HG03457 (cell line): ENCODE measurements around the gene TLCD2.
"Not testable (repeated sequence)": the region's sequence is repeated elsewhere in the genome, so short reads cannot be mapped to it uniquely, and the experiment has no call there.

Experiments
- ATAC-seq: cut with Tn5 transposase; IDR thresholded peaks from one replicate; pipeline ENCODE4 v1.9.1; 2021; ENCODE audit warnings: moderate number of reproducible peaks; ENCODE audit not compliant: unreplicated experiment

Gene TLCD2

GRCh38 chr17:1736348-1737281 lies 26.4 kb upstream of the TLCD2 start:
- ATAC-seq: no peak

- no peak for ATAC-seq
Measured at GRCh38 chr17:1735834-1736347, 25.7 kb upstream of the TLCD2 start.

GRCh38 chr17:1735418-1735817 lies 25.2 kb upstream of the TLCD2 start:
- ATAC-seq: no peak

GRCh38 chr17:1733759-1734158 lies 23.6 kb upstream of the TLCD2 start:
- ATAC-seq: no peak

- ATAC-seq: no peak
Measured at GRCh38 chr17:1732833-1733321, 22.7 kb upstream of the TLCD2 start.

DNA sequence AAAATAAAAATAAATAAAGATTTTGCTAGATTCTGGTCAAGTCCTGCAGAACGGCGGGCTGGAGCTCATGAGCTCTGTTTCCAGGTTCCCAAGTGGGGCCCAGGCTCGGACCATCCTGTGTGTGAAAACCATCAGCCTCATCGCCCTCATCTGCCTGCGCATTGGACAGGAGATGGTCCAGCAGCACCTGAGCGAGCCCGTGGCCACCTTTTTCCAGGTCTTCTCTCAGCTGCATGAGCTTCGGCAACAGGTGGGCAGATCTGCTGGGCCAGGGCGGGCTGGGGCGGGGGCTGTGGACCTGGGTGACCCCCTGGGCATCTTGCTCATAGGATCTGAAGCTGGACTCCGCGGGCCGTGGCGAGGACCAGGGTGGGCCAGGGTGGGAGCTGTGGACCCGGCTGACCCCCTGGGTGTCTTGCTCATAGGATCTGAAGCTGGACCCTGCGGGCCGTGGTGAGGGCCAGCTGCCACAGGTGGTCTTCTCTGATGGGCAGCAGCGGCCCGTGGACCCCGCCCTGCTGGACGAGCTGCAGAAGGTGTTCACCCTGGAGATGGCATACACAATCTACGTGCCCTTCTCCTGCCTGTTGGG lies 22.2 kb upstream of the TLCD2 start:
- no peak for ATAC-seq

DNA sequence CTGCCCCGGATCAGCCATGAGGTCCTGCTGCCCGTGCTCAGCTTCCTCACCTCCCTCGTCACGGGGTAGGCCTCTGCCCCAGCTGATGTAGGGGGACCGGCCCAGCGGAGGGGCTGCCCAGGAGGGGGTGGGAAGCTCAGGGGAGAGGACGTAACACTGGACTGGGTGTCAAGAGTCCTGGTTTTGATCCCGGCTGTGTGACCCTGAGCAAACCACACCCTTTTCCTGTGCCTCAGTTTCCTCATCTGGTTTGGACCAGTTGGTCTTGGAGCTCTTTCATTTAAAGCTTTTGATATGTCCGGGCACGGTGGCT lies 21.0 kb upstream of the TLCD2 start:
- ATAC-seq: no peak

- ATAC-seq: no peak
Measured at GRCh38 chr17:1730326-1731193, 20.4 kb upstream of the TLCD2 start.

GRCh38 chr17:1729966-1730325 lies 19.8 kb upstream of the TLCD2 start:
- ATAC-seq: no peak

DNA sequence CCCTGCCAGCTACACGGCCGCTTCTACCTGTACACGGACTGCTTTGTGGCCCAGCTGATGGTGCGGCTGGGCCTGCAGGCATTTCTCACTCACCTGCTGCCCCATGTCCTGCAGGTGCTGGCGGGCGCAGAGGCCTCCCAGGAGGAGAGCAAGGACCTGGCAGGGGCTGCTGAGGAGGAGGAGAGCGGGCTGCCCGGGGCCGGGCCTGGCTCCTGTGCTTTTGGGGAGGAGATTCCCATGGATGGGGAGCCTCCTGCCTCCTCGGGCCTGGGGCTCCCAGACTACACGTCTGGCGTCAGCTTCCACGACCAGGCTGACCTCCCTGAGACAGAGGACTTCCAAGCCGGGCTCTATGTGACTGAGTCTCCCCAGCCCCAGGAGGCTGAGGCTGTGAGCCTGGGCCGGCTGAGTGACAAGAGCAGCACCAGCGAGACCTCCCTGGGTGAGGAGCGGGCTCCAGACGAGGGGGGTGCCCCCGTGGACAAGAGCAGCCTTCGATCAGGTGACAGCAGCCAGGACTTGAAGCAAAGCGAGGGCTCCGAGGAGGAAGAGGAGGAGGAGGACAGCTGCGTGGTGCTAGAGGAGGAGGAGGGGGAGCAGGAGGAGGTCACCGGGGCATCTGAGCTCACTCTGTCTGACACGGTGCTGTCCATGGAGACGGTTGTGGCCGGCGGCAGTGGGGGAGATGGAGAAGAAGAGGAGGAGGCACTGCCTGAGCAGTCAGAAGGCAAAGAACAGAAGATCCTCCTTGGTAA lies 17.9 kb upstream of the TLCD2 start:
- no peak for ATAC-seq

DNA sequence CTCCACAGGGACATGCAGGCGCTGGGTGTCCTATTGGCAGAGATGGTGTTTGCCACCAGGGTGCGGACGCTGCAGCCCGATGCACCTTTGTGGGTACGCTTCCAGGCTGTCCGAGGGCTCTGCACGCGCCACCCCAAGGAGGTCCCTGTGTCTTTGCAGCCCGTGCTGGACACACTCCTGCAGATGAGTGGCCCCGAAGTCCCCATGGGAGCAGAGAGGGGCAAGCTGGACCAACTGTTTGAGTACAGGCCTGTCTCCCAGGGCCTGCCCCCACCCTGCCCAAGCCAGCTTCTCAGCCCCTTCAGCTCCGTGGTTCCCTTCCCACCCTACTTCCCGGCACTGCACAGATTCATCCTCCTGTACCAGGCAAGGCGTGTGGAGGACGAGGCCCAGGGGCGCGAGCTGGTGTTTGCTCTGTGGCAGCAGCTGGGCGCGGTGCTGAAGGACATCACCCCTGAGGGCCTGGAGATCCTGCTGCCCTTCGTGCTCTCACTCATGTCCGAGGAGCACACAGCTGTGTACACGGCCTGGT lies 17.1 kb upstream of the TLCD2 start:
- no peak for ATAC-seq

DNA sequence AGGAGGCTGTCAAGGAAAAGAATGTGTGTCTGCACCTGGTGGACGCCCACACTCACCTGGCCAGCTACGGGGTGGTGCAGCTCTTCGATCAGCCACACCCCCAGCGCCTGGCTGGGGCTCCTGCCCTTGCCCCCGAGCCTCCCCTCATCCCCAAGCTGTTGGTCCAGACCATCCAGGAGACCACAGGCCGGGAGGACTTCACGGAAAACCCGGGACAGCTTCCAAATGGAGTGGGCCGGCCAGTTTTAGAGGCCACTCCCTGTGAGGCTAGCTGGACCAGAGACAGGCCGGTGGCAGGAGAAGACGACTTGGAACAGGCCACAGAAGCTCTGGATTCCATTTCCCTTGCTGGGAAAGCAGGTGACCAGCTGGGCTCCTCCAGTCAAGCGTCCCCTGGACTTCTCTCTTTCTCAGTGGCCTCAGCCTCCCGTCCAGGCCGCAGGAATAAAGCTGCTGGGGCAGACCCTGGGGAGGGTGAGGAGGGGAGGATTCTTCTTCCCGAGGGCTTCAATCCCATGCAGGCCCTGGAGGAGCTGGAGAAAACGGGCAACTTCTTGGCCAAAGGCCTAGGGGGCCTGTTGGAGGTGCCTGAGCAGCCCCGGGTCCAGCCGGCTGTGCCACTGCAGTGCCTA lies 16.6 kb upstream of the TLCD2 start:
- ATAC-seq: no peak

DNA sequence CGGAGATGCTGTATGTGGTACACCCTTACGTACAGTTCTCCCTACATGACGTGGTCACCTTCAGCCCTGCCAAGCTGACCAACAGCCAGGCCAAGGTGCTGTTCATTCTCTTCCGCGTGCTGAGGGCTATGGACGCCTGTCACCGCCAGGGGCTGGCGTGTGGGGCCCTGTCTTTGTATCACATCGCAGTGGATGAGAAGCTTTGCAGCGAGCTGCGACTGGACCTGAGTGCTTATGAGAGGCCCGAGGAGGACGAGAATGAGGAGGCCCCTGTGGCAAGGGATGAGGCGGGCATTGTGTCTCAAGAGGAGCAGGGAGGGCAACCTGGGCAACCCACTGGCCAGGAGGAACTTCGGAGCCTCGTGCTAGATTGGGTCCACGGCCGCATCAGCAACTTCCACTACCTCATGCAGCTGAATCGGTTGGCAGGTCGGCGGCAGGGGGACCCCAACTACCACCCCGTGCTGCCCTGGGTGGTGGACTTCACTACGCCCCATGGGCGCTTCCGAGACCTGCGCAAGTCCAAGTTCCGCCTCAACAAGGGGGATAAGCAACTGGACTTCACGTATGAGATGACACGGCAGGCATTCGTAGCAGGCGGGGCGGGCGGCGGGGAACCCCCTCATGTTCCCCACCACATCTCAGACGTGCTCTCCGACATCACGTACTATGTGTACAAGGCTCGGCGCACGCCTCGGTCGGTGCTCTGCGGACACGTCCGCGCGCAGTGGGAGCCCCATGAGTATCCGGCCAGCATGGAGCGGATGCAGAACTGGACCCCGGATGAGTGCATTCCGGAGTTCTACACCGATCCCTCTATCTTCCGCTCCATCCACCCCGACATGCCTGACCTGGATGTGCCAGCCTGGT lies 15.7 kb upstream of the TLCD2 start:
- ATAC-seq: no peak

DNA sequence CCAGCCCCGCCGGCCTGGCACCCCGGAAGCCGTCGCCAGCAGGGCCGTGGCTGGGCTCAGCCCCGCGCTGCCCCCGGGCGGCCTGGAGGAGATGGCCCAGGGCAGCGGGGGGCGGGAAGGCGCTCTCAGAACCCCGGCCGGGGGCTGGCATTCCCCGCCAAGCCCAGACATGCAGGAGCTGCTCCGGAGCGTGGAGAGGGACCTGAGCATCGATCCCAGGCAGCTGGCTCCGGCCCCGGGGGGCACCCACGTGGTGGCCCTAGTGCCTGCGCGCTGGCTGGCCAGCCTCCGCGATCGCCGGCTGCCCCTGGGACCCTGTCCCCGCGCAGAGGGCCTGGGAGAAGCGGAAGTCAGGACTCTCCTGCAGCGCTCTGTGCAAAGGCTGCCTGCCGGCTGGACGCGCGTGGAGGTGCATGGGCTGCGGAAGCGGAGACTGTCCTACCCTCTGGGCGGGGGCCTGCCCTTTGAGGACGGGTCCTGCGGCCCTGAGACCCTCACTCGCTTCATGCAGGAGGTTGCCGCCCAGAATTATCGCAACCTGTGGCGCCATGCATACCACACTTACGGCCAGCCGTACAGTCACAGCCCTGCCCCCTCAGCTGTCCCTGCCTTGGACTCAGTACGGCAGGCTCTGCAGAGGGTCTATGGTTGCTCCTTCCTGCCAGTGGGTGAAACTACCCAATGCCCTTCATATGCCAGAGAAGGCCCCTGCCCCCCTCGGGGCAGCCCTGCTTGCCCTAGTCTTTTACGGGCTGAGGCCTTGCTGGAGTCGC lies 14.9 kb upstream of the TLCD2 start:
- no peak for ATAC-seq

DNA sequence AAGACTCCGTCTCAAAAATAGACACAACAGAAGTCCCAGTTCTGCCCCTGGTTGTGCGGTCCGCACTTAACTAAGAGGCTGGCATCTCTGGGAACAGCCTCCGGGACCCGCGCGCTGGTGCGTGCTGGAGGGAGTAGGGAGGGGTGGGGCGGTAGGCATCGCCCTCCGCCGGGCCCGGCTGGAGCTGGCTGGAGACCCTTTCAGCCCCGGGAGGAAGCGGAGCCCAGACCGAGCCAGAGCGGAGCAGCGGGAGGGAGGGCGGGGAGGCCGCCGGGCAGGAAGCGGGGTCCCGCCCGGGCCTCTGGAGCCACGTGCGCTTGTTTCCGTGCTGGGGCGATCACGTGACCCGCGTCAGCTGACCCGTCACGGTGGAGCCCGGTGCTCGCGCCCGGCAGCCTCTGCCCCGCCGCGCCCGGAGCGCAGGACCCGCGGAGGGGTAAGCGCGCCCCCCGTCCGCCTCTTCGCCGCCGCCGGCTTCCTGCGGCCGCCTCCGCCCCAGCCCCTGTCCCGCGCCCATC lies 14.2 kb upstream of the TLCD2 start, which contains the start of gene WDR81:
Gene WDR81 (plus strand): TSS at position 354 of the 518 bp plus-strand sequence. CDS start 256 bp downstream, outside the sequence.
- no peak for ATAC-seq

- not testable (repeated sequence) for ATAC-seq
Measured at GRCh38 chr17:1722022-1722421, 11.8 kb upstream of the TLCD2 start.

GRCh38 chr17:1720856-1721386 lies 10.7 kb upstream of the TLCD2 start:
- no peak for ATAC-seq
